Central memory CD8-positive, alpha-beta T cell (primary cell): ENCODE results near the gene PALLD.

Experiments used
- ATAC-seq: fragments of 150-1000 bp; cut with Tn5 transposase; replicated peaks from 2 replicates; pipeline ENCODE4 v1.10.0; 2022; ENCODE audit warnings: mild to moderate bottlenecking, moderate FRiP score, moderate number of reproducible peaks; ENCODE audit not compliant: poor library complexity, severe bottlenecking; ENCODE audit errors: extremely low read depth
- DNase-seq, 2 donors: peaks; one replicate each; pipeline ENCODE4 v3.0.0; 2021; ENCODE audit warnings: low spot score in 2 of 2
- H3K27ac Mint-ChIP-seq: one replicate; pipeline ENCODE4 v1.8.0; 2022; ENCODE audit warnings: low read depth, mild to moderate bottlenecking, moderate library complexity, mixed read lengths
- H3K27me3 Mint-ChIP-seq: one replicate; pipeline ENCODE4 v1.8.0; 2022; ENCODE audit warnings: mixed read lengths
- H3K36me3 Mint-ChIP-seq: one replicate; pipeline ENCODE4 v1.8.0; 2022; ENCODE audit warnings: mild to moderate bottlenecking, moderate library complexity, mixed read lengths; ENCODE audit not compliant: insufficient read depth
- H3K4me1 Mint-ChIP-seq: one replicate; pipeline ENCODE4 v1.8.0; 2022; ENCODE audit warnings: mixed read lengths
- H3K4me3 Mint-ChIP-seq: one replicate; pipeline ENCODE4 v1.8.0; 2022; ENCODE audit warnings: mild to moderate bottlenecking, moderate library complexity, mixed read lengths
- H3K9me3 Mint-ChIP-seq: one replicate; pipeline ENCODE4 v1.8.0; 2022; ENCODE audit warnings: mixed read lengths

Gene PALLD

GRCh38 chr4:168787801-168788595, 291.1 kb downstream of the PALLD start:
- no peaks in the 10 kb centered on the region for H3K9me3 Mint-ChIP-seq
- no peak overlapping the region for H3K27ac Mint-ChIP-seq
- no peaks in the 10 kb centered on the region for H3K36me3 Mint-ChIP-seq
- DNase-seq (no peak), ATAC-seq (no peak)
- no peak overlapping the region for H3K4me3 Mint-ChIP-seq
- H3K4me1 Mint-ChIP-seq = no peaks in the 10 kb centered on the region
- peaks cover 13% of the 10 kb centered on the region for H3K27me3 Mint-ChIP-seq

GRCh38 chr4:168790898-168791297, 294.0 kb downstream of the PALLD start:
- no peaks in the 10 kb centered on the region for H3K4me1 Mint-ChIP-seq
- no peaks in the 10 kb centered on the region for H3K9me3 Mint-ChIP-seq
- peaks cover 6% of the 10 kb centered on the region for H3K27me3 Mint-ChIP-seq
- H3K4me3 Mint-ChIP-seq = no peak overlapping the region
- H3K27ac Mint-ChIP-seq = no peak overlapping the region
- no peak for DNase-seq
- no peaks in the 10 kb centered on the region for H3K36me3 Mint-ChIP-seq
- no peak for ATAC-seq

GRCh38 chr4:168791376-168791775, 294.5 kb downstream of the PALLD start:
- no peaks in the 10 kb centered on the region for H3K9me3 Mint-ChIP-seq
- no peak for ATAC-seq
- H3K4me1 Mint-ChIP-seq = no peaks in the 10 kb centered on the region
- peaks cover 6% of the 10 kb centered on the region for H3K27me3 Mint-ChIP-seq
- no peak overlapping the region for H3K27ac Mint-ChIP-seq
- no peaks in the 10 kb centered on the region for H3K36me3 Mint-ChIP-seq
- no peak overlapping the region for H3K4me3 Mint-ChIP-seq
- DNase-seq = no peak

- H3K4me3 Mint-ChIP-seq = no peak overlapping the region
- ATAC-seq = no peak
- H3K4me1 Mint-ChIP-seq = no peaks in the 10 kb centered on the region
These were observed 296.7 kb downstream of the PALLD start for GRCh38 chr4:168793542-168793941.

GRCh38 chr4:168794092-168794707, 297.3 kb downstream of the PALLD start:
- Mint-ChIP-seq H3K36me3 (no peaks in the 10 kb centered on the region), H3K27ac (no peak overlapping the region), H3K9me3 (no peaks in the 10 kb centered on the region), H3K27me3 (peaks cover 14% of the 10 kb centered on the region), H3K4me3 (no peak overlapping the region), H3K4me1 (no peaks in the 10 kb centered on the region)
- DNase-seq (no peak), ATAC-seq (no peak)

More at GRCh38 chr4:168793542-168793941, 296.7 kb downstream of the PALLD start:
- Mint-ChIP-seq H3K36me3 (no peaks in the 10 kb centered on the region), H3K9me3 (no peaks in the 10 kb centered on the region), H3K27me3 (peaks cover 14% of the 10 kb centered on the region), H3K27ac (no peak overlapping the region)
- DNase-seq = no peak

GRCh38 chr4:168794881-168795280, 298.0 kb downstream of the PALLD start:
- Mint-ChIP-seq H3K9me3 (no peaks in the 10 kb centered on the region), H3K4me1 (no peaks in the 10 kb centered on the region), H3K4me3 (no peak overlapping the region), H3K36me3 (no peaks in the 10 kb centered on the region), H3K27me3 (peaks cover 14% of the 10 kb centered on the region), H3K27ac (no peak overlapping the region)
- DNase-seq = no peak
- ATAC-seq = no peak

GRCh38 chr4:168795346-168795745, 298.5 kb downstream of the PALLD start:
- H3K9me3 Mint-ChIP-seq = no peaks in the 10 kb centered on the region
- peaks cover 14% of the 10 kb centered on the region for H3K27me3 Mint-ChIP-seq
- no peak overlapping the region for H3K4me3 Mint-ChIP-seq
- ATAC-seq (no peak), DNase-seq (no peak)
- no peaks in the 10 kb centered on the region for H3K36me3 Mint-ChIP-seq
- H3K4me1 Mint-ChIP-seq = no peaks in the 10 kb centered on the region
- H3K27ac Mint-ChIP-seq = no peak overlapping the region

GRCh38 chr4:168796362-168797106, 299.7 kb downstream of the PALLD start:
- no peak overlapping the region for H3K27ac Mint-ChIP-seq

GRCh38 chr4:168797194-168797593, 300.3 kb downstream of the PALLD start:
- H3K27ac Mint-ChIP-seq = no peak overlapping the region
- H3K4me3 Mint-ChIP-seq = no peak overlapping the region
- peaks cover 25% of the 10 kb centered on the region for H3K27me3 Mint-ChIP-seq
- H3K9me3 Mint-ChIP-seq = peaks cover 3% of the 10 kb centered on the region
- DNase-seq = no peak
- no peaks in the 10 kb centered on the region for H3K36me3 Mint-ChIP-seq
- no peak for ATAC-seq
- no peaks in the 10 kb centered on the region for H3K4me1 Mint-ChIP-seq

More at GRCh38 chr4:168796362-168797106, 299.7 kb downstream of the PALLD start:
- DNase-seq = no peak
- no peaks in the 10 kb centered on the region for H3K4me1 Mint-ChIP-seq
- no peak overlapping the region for H3K4me3 Mint-ChIP-seq
- H3K9me3 Mint-ChIP-seq = no peaks in the 10 kb centered on the region
- H3K27me3 Mint-ChIP-seq = peaks cover 18% of the 10 kb centered on the region
- no peaks in the 10 kb centered on the region for H3K36me3 Mint-ChIP-seq
- no peak for ATAC-seq

GRCh38 chr4:168797738-168798375, 301.0 kb downstream of the PALLD start:
- DNase-seq (no peak), ATAC-seq (no peak)
- H3K9me3 Mint-ChIP-seq = peaks cover 5% of the 10 kb centered on the region
- no peaks in the 10 kb centered on the region for H3K4me1 Mint-ChIP-seq
- H3K4me3 Mint-ChIP-seq = no peak overlapping the region
- H3K36me3 Mint-ChIP-seq = no peaks in the 10 kb centered on the region
- no peak overlapping the region for H3K27ac Mint-ChIP-seq
- H3K27me3 Mint-ChIP-seq = peaks cover 29% of the 10 kb centered on the region

GRCh38 chr4:168800926-168801325, 304.1 kb downstream of the PALLD start:
- ATAC-seq (no peak), DNase-seq (no peak)
- no peak overlapping the region for H3K4me3 Mint-ChIP-seq
- no peak overlapping the region for H3K27ac Mint-ChIP-seq
- peaks cover 5% of the 10 kb centered on the region for H3K9me3 Mint-ChIP-seq
- H3K27me3 Mint-ChIP-seq = peaks cover 23% of the 10 kb centered on the region
- H3K4me1 Mint-ChIP-seq = no peaks in the 10 kb centered on the region
- no peaks in the 10 kb centered on the region for H3K36me3 Mint-ChIP-seq

- Mint-ChIP-seq H3K4me3 (no peak overlapping the region), H3K9me3 (peaks cover 5% of the 10 kb centered on the region), H3K27me3 (peaks cover 33% of the 10 kb centered on the region), H3K4me1 (no peaks in the 10 kb centered on the region), H3K27ac (no peak overlapping the region), H3K36me3 (peaks cover 1% of the 10 kb centered on the region)
- ATAC-seq = no peak
- no peak for DNase-seq
These were observed 305.4 kb downstream of the PALLD start for GRCh38 chr4:168802222-168802621.
